ENCODE data around the gene COL7A1. TPM values are rescaled to one million over a fixed set of nuclear protein-coding genes. Genes with fewer than 3 reads are reported as not detected.

Gene COL7A1
- total RNA-seq, 2 donors from 2014 or later: 15.7 to 16.6 TPM

DNA sequence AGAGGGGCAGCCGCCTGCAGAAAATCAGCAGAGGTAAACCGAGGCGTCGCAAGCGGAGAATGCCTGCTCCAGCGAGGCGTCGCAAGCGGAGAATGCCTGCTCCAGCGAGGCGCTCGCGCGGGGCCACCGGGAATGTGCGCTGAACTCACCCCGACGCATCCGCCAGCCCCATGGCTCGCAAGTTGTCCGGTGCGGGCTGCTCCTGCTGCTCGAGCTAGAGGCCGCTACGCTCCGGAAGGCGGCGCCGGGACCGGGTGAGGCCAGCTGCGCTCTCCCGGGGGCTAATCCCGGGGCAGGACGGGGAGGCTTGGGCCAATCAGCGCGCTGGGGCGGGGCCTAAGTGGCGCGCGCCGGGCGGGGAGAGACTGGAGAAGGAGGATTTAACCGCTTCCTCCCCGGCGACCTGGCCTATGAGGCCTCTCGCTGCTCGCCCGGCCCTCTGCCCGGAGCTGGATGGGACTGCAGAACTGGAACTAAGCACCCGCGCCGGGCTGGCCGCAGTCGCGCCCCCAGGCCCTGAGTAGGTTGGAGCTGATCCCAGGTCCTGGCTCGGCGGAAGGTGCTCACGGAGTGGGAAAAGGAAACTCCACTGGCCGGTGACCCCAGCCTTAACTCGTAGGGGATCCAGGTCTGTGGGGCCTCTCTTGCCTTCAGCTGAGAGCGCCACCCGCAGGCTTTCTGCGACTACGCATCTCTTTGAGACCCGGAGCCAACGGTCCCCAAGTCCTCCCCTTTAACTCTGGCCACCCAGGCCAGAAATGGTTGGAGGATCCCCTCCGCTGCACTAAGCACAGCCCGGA lies 40.3 kb upstream of the COL7A1 start, which contains the start of gene SLC26A6:
Gene SLC26A6, minus strand, starts transcription at position 240 of the 800 bp plus-strand sequence. Its CDS starts 68 bp downstream, at position 172.
- Histone ChIP-seq H3K4me3 (ENCODE audit: low read length) (peak within 1 kb of the TSS; percentile 85), H3K27ac (ENCODE audit: low read depth, low read length) (peak within 1 kb of the TSS; percentile 76), H3K4me1 (ENCODE audit: control insufficient read depth, insufficient read depth, low read length) (peaks cover 11% of the 10 kb centered on the region), H3K9ac (ENCODE audit: extremely low read depth, low read length, poor library complexity, severe bottlenecking) (peak within 1 kb of the TSS; percentile 77), H3K27me3 (ENCODE audit: control insufficient read depth, insufficient read depth, low read length, poor library complexity, severe bottlenecking) (no peaks in the 10 kb centered on the region), H3K9me3 (ENCODE audit: control insufficient read depth, low read length) (no peaks in the 10 kb centered on the region), H3K36me3 (ENCODE audit: control insufficient read depth, insufficient read depth, low read length) (peaks cover 28% of the 10 kb centered on the region)
- H3K4me1 Mint-ChIP-seq: peaks cover 21% of the 10 kb centered on the region
- no peaks in the 10 kb centered on the region for H3K27me3 Mint-ChIP-seq (ENCODE audit: insufficient read depth)
- H3K4me3 Mint-ChIP-seq: peak within 1 kb of the TSS; percentile 70
- H3K36me3 Mint-ChIP-seq (ENCODE audit: low read depth): peaks cover 33% of the 10 kb centered on the region
- TF ChIP-seq, protein P1, sequence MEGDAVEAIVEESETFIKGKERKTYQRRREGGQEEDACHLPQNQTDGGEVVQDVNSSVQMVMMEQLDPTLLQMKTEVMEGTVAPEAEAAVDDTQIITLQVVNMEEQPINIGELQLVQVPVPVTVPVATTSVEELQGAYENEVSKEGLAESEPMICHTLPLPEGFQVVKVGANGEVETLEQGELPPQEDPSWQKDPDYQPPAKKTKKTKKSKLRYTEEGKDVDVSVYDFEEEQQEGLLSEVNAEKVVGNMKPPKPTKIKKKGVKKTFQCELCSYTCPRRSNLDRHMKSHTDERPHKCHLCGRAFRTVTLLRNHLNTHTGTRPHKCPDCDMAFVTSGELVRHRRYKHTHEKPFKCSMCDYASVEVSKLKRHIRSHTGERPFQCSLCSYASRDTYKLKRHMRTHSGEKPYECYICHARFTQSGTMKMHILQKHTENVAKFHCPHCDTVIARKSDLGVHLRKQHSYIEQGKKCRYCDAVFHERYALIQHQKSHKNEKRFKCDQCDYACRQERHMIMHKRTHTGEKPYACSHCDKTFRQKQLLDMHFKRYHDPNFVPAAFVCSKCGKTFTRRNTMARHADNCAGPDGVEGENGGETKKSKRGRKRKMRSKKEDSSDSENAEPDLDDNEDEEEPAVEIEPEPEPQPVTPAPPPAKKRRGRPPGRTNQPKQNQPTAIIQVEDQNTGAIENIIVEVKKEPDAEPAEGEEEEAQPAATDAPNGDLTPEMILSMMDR (conservative IDR thresholded peaks at IDR 0.05): peak; percentile 85
- peak; percentile 99 for DNase-seq
- 0 to 1% methylated on average over 25 to 68 of the region's 68 CpGs for WGBS, 2 experiments (ENCODE audit: insufficient coverage in 1 of 2, insufficient read length in 1 of 2)
- H3K9me3 Mint-ChIP-seq: no peaks in the 10 kb centered on the region
- H3K27ac Mint-ChIP-seq: peak within 1 kb of the TSS; percentile 93

- Mint-ChIP-seq H3K36me3 (ENCODE audit: low read depth) (peaks cover 38% of the 10 kb centered on the region), H3K27me3 (ENCODE audit: insufficient read depth) (no peaks in the 10 kb centered on the region), H3K4me1 (peaks cover 21% of the 10 kb centered on the region), H3K9me3 (no peaks in the 10 kb centered on the region), H3K4me3 (peak overlapping the region; percentile 70), H3K27ac (peak overlapping the region; percentile 76)
- Histone ChIP-seq H3K27ac (ENCODE audit: low read depth, low read length) (peak overlapping the region; percentile 76), H3K4me1 (ENCODE audit: control insufficient read depth, insufficient read depth, low read length) (peaks cover 11% of the 10 kb centered on the region), H3K9ac (ENCODE audit: extremely low read depth, low read length, poor library complexity, severe bottlenecking) (peak overlapping the region; percentile 77), H3K9me3 (ENCODE audit: control insufficient read depth, low read length) (no peaks in the 10 kb centered on the region), H3K27me3 (ENCODE audit: control insufficient read depth, insufficient read depth, low read length, poor library complexity, severe bottlenecking) (no peaks in the 10 kb centered on the region), H3K36me3 (ENCODE audit: control insufficient read depth, insufficient read depth, low read length) (peaks cover 35% of the 10 kb centered on the region), H3K4me3 (ENCODE audit: low read length) (peak overlapping the region; percentile 85)
- DNase-seq: peak; percentile 85
- WGBS, 2 experiments (ENCODE audit: insufficient coverage in 1 of 2, insufficient read length in 1 of 2): 0 to 1% methylated on average over 21 to 30 of the region's 30 CpGs
- TF ChIP-seq, protein P1 (conservative IDR thresholded peaks at IDR 0.05): no peak
These were observed 39.6 kb upstream of the COL7A1 start for GRCh38 chr3:48634661-48635221.

DNA sequence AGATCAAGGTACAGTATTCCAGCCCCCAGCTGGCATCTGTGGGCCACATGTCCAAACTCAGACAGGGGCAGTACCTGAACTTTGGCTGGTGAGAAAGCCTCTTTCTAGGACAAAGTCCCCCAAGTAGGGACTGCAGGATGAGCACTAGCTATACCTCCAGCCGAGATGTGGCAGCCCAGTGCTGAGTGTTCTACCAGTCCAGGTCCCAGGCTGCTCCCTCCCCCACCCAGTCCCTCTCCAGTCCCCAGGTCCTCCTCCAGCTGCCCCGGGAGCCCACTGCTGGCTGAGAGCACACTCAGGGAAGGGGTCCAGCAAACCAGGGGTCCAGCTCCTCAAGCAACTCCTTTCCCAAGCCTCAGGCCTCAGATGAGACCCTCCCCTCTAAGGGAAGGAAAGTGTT lies 38.6 kb upstream of the COL7A1 start:
- no peak overlapping the region for H3K27ac ChIP-seq (ENCODE audit: low read depth, low read length)
- H3K4me3 ChIP-seq (ENCODE audit: low read length): peak overlapping the region; percentile 85
- H3K36me3 ChIP-seq (ENCODE audit: control insufficient read depth, insufficient read depth, low read length): peaks cover 34% of the 10 kb centered on the region
- peaks cover 11% of the 10 kb centered on the region for H3K4me1 ChIP-seq (ENCODE audit: control insufficient read depth, insufficient read depth, low read length)
- H3K9ac ChIP-seq (ENCODE audit: extremely low read depth, low read length, poor library complexity, severe bottlenecking): no peak overlapping the region
- no peaks in the 10 kb centered on the region for H3K27me3 ChIP-seq (ENCODE audit: control insufficient read depth, insufficient read depth, low read length, poor library complexity, severe bottlenecking)
- H3K9me3 Mint-ChIP-seq: no peaks in the 10 kb centered on the region
- peaks cover 39% of the 10 kb centered on the region for H3K36me3 Mint-ChIP-seq (ENCODE audit: low read depth)
- H3K4me3 Mint-ChIP-seq: peak overlapping the region; percentile 70
- H3K4me1 Mint-ChIP-seq: peaks cover 21% of the 10 kb centered on the region
- H3K9me3 ChIP-seq (ENCODE audit: control insufficient read depth, low read length): no peaks in the 10 kb centered on the region
- TF ChIP-seq, protein P1 (conservative IDR thresholded peaks at IDR 0.05): no peak
- H3K27ac Mint-ChIP-seq: no peak overlapping the region
- WGBS, 2 experiments (ENCODE audit: insufficient coverage in 1 of 2, insufficient read length in 1 of 2): 85 to 100% methylated on average over 1 to 2 of the region's 2 CpGs
- DNase-seq: no peak
- no peaks in the 10 kb centered on the region for H3K27me3 Mint-ChIP-seq (ENCODE audit: insufficient read depth)
